ENCODE measurements around the gene SLCO1B3.

SLCO1B3 gene

DNA sequence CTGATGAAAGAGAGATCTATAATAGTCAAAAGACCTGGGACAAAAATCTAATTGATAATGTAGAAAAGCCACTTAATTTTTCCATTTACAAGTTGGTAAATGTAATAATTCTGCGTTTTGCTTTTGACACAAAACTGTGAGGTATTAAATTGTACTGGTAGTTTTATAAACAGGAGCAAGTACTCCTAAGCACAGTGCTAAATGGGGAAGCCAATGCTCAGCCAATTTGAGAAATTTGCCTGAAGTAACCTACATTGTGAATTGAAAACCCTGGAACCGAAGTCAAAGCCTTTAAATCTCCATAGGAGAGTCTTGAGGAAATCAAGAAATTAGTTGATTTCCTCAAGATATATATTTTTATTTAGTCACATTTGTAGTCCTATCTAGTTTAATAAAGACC, 152.8 kb downstream of the SLCO1B3 start:
- Histone ChIP-seq H3K27me3 (ENCODE audit: control insufficient read depth, insufficient read depth, low read length) (no peaks in the 10 kb centered on the region), H3K9ac (no peak overlapping the region), H3K9me3 (ENCODE audit: control insufficient read depth, low read length) (no peaks in the 10 kb centered on the region), H2AFZ (no peak overlapping the region), H3K27ac (no peak overlapping the region), H3K4me2 (ENCODE audit: low read length) (no peak overlapping the region), H3K4me3 (ENCODE audit: low read depth, low read length) (no peak overlapping the region), H3K36me3 (ENCODE audit: control insufficient read depth, insufficient read depth, low read length) (no peaks in the 10 kb centered on the region), H3K79me2 (no peaks in the 10 kb centered on the region), H3K4me1 (no peaks in the 10 kb centered on the region)
- TF ChIP-seq, protein P1, sequence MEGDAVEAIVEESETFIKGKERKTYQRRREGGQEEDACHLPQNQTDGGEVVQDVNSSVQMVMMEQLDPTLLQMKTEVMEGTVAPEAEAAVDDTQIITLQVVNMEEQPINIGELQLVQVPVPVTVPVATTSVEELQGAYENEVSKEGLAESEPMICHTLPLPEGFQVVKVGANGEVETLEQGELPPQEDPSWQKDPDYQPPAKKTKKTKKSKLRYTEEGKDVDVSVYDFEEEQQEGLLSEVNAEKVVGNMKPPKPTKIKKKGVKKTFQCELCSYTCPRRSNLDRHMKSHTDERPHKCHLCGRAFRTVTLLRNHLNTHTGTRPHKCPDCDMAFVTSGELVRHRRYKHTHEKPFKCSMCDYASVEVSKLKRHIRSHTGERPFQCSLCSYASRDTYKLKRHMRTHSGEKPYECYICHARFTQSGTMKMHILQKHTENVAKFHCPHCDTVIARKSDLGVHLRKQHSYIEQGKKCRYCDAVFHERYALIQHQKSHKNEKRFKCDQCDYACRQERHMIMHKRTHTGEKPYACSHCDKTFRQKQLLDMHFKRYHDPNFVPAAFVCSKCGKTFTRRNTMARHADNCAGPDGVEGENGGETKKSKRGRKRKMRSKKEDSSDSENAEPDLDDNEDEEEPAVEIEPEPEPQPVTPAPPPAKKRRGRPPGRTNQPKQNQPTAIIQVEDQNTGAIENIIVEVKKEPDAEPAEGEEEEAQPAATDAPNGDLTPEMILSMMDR (IDR thresholded peaks at IDR 0.05): no peak

DNA sequence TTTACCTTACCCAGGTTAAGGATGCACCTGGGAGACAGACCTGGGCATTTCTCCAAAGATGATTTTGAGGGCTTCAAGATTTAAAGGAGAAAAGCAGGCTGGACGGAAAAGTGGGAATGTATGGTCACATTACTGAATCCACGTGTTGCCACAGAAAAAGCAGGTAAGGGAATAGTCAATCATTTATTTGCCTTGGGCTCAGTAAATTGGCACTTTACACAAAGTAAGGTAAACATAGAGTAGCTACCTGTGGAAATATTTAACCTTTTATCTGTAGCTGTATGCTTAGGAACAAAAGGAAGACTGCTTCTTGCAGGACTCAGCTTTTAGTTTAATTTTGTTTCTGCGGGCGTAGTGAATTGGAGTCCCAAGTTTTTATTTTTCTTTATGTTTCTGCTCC, 153.3 kb downstream of the SLCO1B3 start:
- TF ChIP-seq, protein P1 (IDR thresholded peaks at IDR 0.05): no peak
- no peaks in the 10 kb centered on the region for H3K27me3 ChIP-seq (ENCODE audit: control insufficient read depth, insufficient read depth, low read length)
- no peak overlapping the region for H3K4me3 ChIP-seq (ENCODE audit: low read depth, low read length)
- H3K9me3 ChIP-seq (ENCODE audit: control insufficient read depth, low read length): no peaks in the 10 kb centered on the region
- no peak overlapping the region for H3K27ac ChIP-seq
- H3K9ac ChIP-seq: no peak overlapping the region
- no peaks in the 10 kb centered on the region for H3K79me2 ChIP-seq
- H2AFZ ChIP-seq: no peak overlapping the region
- H3K4me1 ChIP-seq: no peaks in the 10 kb centered on the region
- no peaks in the 10 kb centered on the region for H3K36me3 ChIP-seq (ENCODE audit: control insufficient read depth, insufficient read depth, low read length)
- no peak overlapping the region for H3K4me2 ChIP-seq (ENCODE audit: low read length)

All from parathyroid adenoma (tissue), 2 donors.